Measurements from ENCODE around the gene CCSER1. TPM values are rescaled to one million over a fixed set of nuclear protein-coding genes. Genes with fewer than 3 reads are reported as not detected.

Gene CCSER1
- total RNA-seq, 1 experiment from 2014 or later = 4.1 TPM

DNA sequence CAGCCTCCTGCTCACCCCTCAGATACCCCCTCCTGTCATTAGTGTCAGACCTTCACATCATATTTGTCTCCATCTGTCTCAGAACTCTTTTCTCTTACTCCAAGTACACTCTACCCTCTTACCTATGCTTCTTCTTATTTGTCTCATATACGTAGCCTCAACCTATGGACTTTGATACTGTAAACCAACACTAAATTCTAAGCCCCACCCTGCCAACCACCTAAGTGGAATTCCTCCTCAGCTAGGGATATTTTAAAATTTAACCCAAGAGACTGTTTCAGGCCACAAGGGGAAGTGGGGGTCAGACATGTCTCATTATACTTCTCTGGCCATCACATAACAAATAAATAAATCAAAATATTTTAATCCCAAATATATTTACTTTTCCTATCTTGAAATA lies 1398.4 kb downstream of the CCSER1 start:
- no TSS peak for BruUV-seq (replicated peaks)
- Mint-ChIP-seq H3K27ac (ENCODE audit: unreplicated experiment) (peak overlapping the region; percentile 95), H3K4me1 (ENCODE audit: low read depth, unreplicated experiment) (peaks cover 31% of the 10 kb centered on the region), H3K4me3 (ENCODE audit: unreplicated experiment) (peak overlapping the region; percentile 62), H3K27me3 (ENCODE audit: insufficient read depth, unreplicated experiment) (no peaks in the 10 kb centered on the region), H3K36me3 (ENCODE audit: insufficient read depth, unreplicated experiment) (peaks cover 23% of the 10 kb centered on the region), H3K9me3 (ENCODE audit: unreplicated experiment) (peaks cover 44% of the 10 kb centered on the region)
- ChIA-PET POLR2A (no interaction called here), CTCF (no interaction called here)
- Histone ChIP-seq H3K27me3 (replicated peaks; ENCODE audit: control insufficient read depth, insufficient read depth, low read length) (no peaks in the 10 kb centered on the region), H3K4me1 (peaks cover 30% of the 10 kb centered on the region), H3K9me3 (peaks cover 20% of the 10 kb centered on the region), H3K4me3 (ENCODE audit: low read depth, low read length) (no peak overlapping the region), H3K36me3 (ENCODE audit: control insufficient read depth, insufficient read depth, low read length) (no peaks in the 10 kb centered on the region)
- TF ChIP-seq, protein P1, sequence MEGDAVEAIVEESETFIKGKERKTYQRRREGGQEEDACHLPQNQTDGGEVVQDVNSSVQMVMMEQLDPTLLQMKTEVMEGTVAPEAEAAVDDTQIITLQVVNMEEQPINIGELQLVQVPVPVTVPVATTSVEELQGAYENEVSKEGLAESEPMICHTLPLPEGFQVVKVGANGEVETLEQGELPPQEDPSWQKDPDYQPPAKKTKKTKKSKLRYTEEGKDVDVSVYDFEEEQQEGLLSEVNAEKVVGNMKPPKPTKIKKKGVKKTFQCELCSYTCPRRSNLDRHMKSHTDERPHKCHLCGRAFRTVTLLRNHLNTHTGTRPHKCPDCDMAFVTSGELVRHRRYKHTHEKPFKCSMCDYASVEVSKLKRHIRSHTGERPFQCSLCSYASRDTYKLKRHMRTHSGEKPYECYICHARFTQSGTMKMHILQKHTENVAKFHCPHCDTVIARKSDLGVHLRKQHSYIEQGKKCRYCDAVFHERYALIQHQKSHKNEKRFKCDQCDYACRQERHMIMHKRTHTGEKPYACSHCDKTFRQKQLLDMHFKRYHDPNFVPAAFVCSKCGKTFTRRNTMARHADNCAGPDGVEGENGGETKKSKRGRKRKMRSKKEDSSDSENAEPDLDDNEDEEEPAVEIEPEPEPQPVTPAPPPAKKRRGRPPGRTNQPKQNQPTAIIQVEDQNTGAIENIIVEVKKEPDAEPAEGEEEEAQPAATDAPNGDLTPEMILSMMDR (IDR thresholded peaks at IDR 0.05; ENCODE audit: insufficient read depth in 1 of 2, low read depth in 1 of 2, low read length in 1 of 2, severe bottlenecking in 1 of 2, unreplicated experiment in 1 of 2) = no peak
- intact Hi-C loops (cut with micrococcal nuclease; ENCODE audit: unreplicated experiment) = loop anchor here (5.0 kb wide), 1 partner anchor 268 kb away; no protein-coding TSS in a partner anchor
- DNase-seq = peak; percentile 71 to 72

DNA sequence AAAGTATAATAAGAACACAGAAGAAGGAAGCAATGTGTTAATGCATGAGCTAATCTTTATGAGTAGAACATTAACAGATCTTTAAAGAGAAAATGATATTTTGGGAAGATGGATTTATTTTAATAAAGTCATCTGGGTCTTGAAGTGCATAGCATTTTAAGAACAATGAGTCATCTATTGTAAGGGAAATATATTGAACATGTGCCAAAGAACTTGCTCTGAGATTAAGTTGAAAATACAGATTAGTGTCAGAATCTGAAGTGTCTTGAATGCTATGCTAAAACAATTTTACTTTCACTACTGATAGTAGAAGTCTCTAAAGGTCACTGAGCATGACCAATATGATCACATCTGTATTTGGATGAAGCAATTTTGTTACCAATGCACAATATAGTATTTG lies 1399.9 kb downstream of the CCSER1 start:
- ChIA-PET POLR2A (no interaction called here), CTCF (no interaction called here)
- Histone ChIP-seq H3K4me3 (ENCODE audit: low read depth, low read length) (no peak overlapping the region), H3K36me3 (ENCODE audit: control insufficient read depth, insufficient read depth, low read length) (no peaks in the 10 kb centered on the region), H3K27me3 (replicated peaks; ENCODE audit: control insufficient read depth, insufficient read depth, low read length) (no peaks in the 10 kb centered on the region), H3K9me3 (peaks cover 20% of the 10 kb centered on the region), H3K4me1 (peaks cover 30% of the 10 kb centered on the region)
- intact Hi-C loops (cut with micrococcal nuclease; ENCODE audit: unreplicated experiment) = loop anchor here (5.0 kb wide), 1 partner anchor 270 kb away; no protein-coding TSS in a partner anchor
- no peaks in the 10 kb centered on the region for H3K27me3 Mint-ChIP-seq (ENCODE audit: insufficient read depth, unreplicated experiment)
- peaks cover 31% of the 10 kb centered on the region for H3K4me1 Mint-ChIP-seq (ENCODE audit: low read depth, unreplicated experiment)
- TF ChIP-seq, protein P1 (IDR thresholded peaks at IDR 0.05; ENCODE audit: insufficient read depth in 1 of 2, low read depth in 1 of 2, low read length in 1 of 2, severe bottlenecking in 1 of 2, unreplicated experiment in 1 of 2) = no peak
- BruUV-seq (replicated peaks) = no TSS peak
- peaks cover 44% of the 10 kb centered on the region for H3K9me3 Mint-ChIP-seq (ENCODE audit: unreplicated experiment)
- DNase-seq = no peak
- H3K36me3 Mint-ChIP-seq (ENCODE audit: insufficient read depth, unreplicated experiment) = peaks cover 23% of the 10 kb centered on the region
- no peak overlapping the region for H3K4me3 Mint-ChIP-seq (ENCODE audit: unreplicated experiment)
- H3K27ac Mint-ChIP-seq (ENCODE audit: unreplicated experiment) = peak overlapping the region; percentile 95

DNA sequence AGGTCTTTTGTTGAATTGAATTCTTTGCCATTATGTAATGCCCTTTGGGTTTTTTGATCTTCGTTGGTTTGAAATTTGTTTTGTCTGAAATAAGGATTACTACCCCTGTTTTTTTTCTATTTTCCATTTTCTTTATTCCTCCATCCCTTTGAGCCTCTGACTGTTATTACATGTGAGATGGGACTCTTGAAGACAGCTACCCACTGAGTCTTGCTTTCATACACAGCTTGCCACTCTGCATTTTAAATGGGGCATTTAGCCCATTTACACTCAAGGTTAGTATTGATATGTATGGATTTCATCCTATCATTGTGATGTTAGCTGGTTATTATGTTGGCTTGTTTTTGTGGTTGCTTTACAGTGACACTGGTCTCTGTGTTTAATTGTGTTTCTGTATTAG lies 1440.4 kb downstream of the CCSER1 start:
- no peak for DNase-seq
- Histone ChIP-seq H3K36me3 (ENCODE audit: control insufficient read depth, insufficient read depth, low read length) (no peaks in the 10 kb centered on the region), H3K4me3 (ENCODE audit: low read depth, low read length) (no peak overlapping the region), H3K27me3 (replicated peaks; ENCODE audit: control insufficient read depth, insufficient read depth, low read length) (no peaks in the 10 kb centered on the region), H3K4me1 (no peaks in the 10 kb centered on the region), H3K9me3 (no peaks in the 10 kb centered on the region)
- CTCF ChIA-PET = no interaction called here
- Mint-ChIP-seq H3K36me3 (ENCODE audit: insufficient read depth, unreplicated experiment) (no peaks in the 10 kb centered on the region), H3K27me3 (ENCODE audit: insufficient read depth, unreplicated experiment) (no peaks in the 10 kb centered on the region), H3K27ac (ENCODE audit: unreplicated experiment) (no peak overlapping the region), H3K4me1 (ENCODE audit: low read depth, unreplicated experiment) (no peaks in the 10 kb centered on the region), H3K9me3 (ENCODE audit: unreplicated experiment) (peaks cover 39% of the 10 kb centered on the region), H3K4me3 (ENCODE audit: unreplicated experiment) (no peak overlapping the region)
- TF ChIP-seq, protein P1 (IDR thresholded peaks at IDR 0.05; ENCODE audit: insufficient read depth in 1 of 2, low read depth in 1 of 2, low read length in 1 of 2, severe bottlenecking in 1 of 2, unreplicated experiment in 1 of 2) = no peak
- POLR2A ChIA-PET = no interaction called here
- intact Hi-C loops (cut with micrococcal nuclease; ENCODE audit: unreplicated experiment) = no loop called here
- no TSS peak for BruUV-seq (replicated peaks)

Data from Caco-2 (cell line).